Natural killer cell treated with Interleukin-12 subunit alpha and Interleukin-12 subunit beta and Interleukin-15 and Interleukin-18, amount 100 ng/mL, for 72 hours (primary cell): ENCODE measurements around the gene ZCWPW2. TPM values are rescaled to one million over a fixed set of nuclear protein-coding genes. Genes with fewer than 3 reads are reported as not detected.

Experiments used
- ATAC-seq, 2 donors: fragments of 150-1000 bp; cut with Tn5 transposase in 1 of 2; sonication (Bioruptor Pico), chemical (Tn5 transposase) in 1 of 2; 2 replicates each; pipeline ENCODE4 v1.10.0; 2021
- DNase-seq: peaks from one replicate; pipeline ENCODE4 v3.0.0; 2022; ENCODE audit warnings: low spot score
- H3K27ac Mint-ChIP-seq, 2 donors: 1 replicate in 1 of 2; 2 replicates in 1 of 2; pipeline ENCODE4 v1.8.0; 2022; ENCODE audit warnings: mixed read lengths in 2 of 2, mild to moderate bottlenecking in 1 of 2, moderate library complexity in 1 of 2
- H3K27me3 Mint-ChIP-seq, 2 donors: 1 replicate in 1 of 2; 2 replicates in 1 of 2; pipeline ENCODE4 v1.8.0; 2022; ENCODE audit warnings: mixed read lengths in 2 of 2
- H3K36me3 Mint-ChIP-seq: one replicate; pipeline ENCODE4 v1.8.0; 2022; ENCODE audit warnings: mixed read lengths
- H3K4me1 Mint-ChIP-seq, 2 donors: 1 replicate in 1 of 2; 2 replicates in 1 of 2; pipeline ENCODE4 v1.8.0; 2022; ENCODE audit warnings: low read depth in 2 of 2, mixed read lengths in 2 of 2, mild to moderate bottlenecking in 1 of 2
- H3K4me3 Mint-ChIP-seq: one replicate; pipeline ENCODE4 v1.8.0; 2022; ENCODE audit warnings: mixed read lengths
- H3K9me3 Mint-ChIP-seq: 2 replicates; pipeline ENCODE4 v1.8.0; 2022; ENCODE audit warnings: mixed read lengths
- total RNA-seq, 2 donors: library from RNA; stranded (reverse); gene quantifications; one replicate each; pipeline ENCODE4 v1.2.3, GENCODE V29; 2022

The ZCWPW2 gene
- total RNA-seq, 2 donors from 2014 or later: 0.24 TPM; not detected in 1

DNA sequence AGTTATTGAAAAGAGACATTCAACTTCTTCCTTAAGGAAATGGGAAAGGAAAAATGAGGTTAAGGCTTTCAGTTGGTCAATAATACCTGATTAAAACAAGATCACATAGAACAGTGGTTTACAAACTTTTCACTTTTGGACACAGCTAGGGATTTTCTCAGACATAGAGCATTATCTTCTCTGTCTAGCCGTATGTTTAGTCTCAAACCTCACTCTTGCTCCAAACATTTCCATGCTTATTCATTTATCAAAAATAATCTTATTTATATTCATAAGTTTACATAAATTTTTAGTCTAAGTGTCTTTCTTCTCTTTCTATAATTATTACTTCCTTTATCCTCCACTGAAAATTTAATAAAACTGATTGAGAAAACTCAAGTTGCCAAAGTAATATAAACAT is 114.3 kb downstream of the ZCWPW2 start:
- Mint-ChIP-seq H3K36me3 (peaks cover 5% of the 10 kb centered on the region), H3K4me1 (no peaks in the 10 kb centered on the region), H3K27ac (no peak overlapping the region), H3K9me3 (peaks cover 16% of the 10 kb centered on the region), H3K4me3 (no peak overlapping the region), H3K27me3 (peaks cover 0 to 16% of the 10 kb centered on the region in 2 donors)
- DNase-seq: no peak
- ATAC-seq: no peak

DNA sequence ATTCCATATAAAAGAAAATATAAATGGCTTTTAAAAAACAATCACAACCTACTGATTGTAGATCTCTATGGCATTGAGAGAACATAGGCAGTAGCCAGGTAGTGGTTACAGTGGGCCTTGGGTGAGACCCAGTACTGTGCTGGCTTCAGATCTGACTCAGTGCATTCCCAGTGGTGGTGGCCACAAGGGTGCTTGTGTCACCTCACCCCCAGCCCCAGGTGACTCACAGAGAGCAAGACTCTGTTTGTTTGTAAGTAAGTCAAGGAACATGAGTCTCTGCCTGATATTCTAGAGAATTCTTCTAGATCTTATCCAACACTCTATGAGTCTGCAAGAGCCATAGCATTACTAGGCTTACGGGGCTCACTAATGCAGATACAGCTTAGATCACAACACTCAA is 118.9 kb downstream of the ZCWPW2 start:
- DNase-seq (no peak), ATAC-seq (no peak)
- no peak overlapping the region for H3K27ac Mint-ChIP-seq
- H3K9me3 Mint-ChIP-seq: peaks cover 20% of the 10 kb centered on the region
- H3K27me3 Mint-ChIP-seq: peaks cover 0 to 18% of the 10 kb centered on the region in 2 donors
- H3K4me1 Mint-ChIP-seq: no peaks in the 10 kb centered on the region
- peaks cover 5% of the 10 kb centered on the region for H3K36me3 Mint-ChIP-seq
- H3K4me3 Mint-ChIP-seq: no peak overlapping the region

DNA sequence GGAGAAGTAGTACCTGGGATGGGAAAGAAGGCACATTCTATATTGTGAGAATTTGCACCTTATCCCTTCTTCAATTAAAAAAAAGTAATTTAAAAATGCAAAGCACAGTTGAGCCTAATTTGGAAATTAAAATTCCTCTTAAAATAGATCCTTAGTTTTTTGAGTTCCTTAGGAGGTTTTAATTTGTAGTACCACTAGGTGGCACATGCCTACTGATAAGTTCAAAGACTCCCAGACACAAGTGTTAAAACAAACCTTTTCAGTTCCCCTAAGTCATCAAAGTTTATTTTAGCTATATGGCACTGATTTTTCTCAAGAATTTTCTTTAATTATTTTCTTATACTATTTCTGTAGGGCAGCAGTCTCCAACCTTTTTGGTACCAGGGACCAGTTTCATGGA is 127.7 kb downstream of the ZCWPW2 start:
- no peaks in the 10 kb centered on the region for H3K36me3 Mint-ChIP-seq
- H3K4me3 Mint-ChIP-seq: no peak overlapping the region
- H3K4me1 Mint-ChIP-seq: no peaks in the 10 kb centered on the region
- ATAC-seq (no peak), DNase-seq (no peak)
- H3K27me3 Mint-ChIP-seq: no peaks in the 10 kb centered on the region
- H3K27ac Mint-ChIP-seq: no peak overlapping the region
- peaks cover 12% of the 10 kb centered on the region for H3K9me3 Mint-ChIP-seq

DNA sequence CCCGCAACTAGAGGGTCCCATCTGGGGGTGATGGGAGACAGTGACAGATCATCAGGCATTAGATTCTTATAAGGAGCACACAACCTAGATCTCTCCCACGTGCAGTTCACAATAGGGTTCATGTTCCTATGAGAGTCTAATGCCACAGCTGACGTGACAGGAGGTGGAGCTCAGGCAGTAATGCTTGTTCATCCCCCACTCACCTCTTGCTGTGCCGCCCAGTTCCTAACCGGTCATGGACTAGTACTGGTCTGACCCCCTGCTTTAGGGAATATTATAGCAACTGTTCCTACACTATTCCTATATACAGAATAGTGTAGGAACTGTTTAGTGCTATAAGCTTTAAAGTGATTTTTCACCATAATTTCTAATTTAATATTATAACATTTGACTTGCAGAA is 128.2 kb downstream of the ZCWPW2 start:
- Mint-ChIP-seq H3K9me3 (peaks cover 9% of the 10 kb centered on the region), H3K4me3 (no peak overlapping the region), H3K36me3 (no peaks in the 10 kb centered on the region), H3K4me1 (no peaks in the 10 kb centered on the region), H3K27ac (no peak overlapping the region), H3K27me3 (no peaks in the 10 kb centered on the region)
- ATAC-seq: no peak
- DNase-seq: no peak

DNA sequence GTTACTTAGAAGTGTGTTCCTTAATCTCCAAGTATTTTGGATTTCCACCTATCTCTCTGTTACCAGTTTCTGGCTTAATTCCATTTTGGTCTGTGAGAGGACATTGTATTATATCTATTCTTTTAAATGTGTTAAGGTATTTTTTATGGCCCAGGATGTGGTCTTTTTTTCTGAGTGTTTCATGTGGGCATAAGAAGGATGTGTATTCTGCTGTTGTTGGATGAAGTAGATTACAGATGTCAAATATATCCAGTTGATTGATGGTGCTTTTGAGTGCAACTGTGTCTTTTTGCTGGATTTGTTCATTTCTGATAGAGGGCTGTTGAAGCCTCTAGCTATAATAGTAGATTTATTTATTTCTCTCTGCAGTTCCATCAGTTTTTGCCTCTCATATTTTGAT is 136.6 kb downstream of the ZCWPW2 start:
- Mint-ChIP-seq H3K27ac (no peak overlapping the region), H3K4me1 (no peaks in the 10 kb centered on the region), H3K4me3 (no peak overlapping the region), H3K36me3 (peaks cover 22% of the 10 kb centered on the region), H3K27me3 (no peaks in the 10 kb centered on the region), H3K9me3 (peaks cover 29% of the 10 kb centered on the region)
- DNase-seq: no peak
- no peak for ATAC-seq

DNA sequence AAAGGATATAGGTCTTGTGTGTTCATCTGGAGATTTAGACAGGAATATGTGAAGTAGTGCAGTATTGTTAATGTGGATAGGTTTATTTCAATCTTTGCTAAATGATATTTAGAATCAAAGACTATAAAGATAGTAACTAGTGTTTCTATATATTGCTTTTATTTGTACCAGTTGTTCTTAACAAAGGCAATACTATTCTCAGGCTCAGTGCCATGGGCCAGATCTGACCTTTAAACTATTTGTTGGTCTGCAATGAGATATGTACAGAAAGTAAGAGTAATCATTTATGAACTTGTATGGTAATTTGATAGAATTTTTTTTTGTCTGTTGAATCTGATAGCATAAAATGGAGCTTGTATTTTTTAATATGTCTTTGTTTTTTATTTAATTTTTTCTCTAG is 146.8 kb downstream of the ZCWPW2 start:
- ATAC-seq: no peak
- Mint-ChIP-seq H3K36me3 (no peaks in the 10 kb centered on the region), H3K9me3 (no peaks in the 10 kb centered on the region), H3K4me1 (no peaks in the 10 kb centered on the region), H3K4me3 (no peak overlapping the region), H3K27me3 (no peaks in the 10 kb centered on the region), H3K27ac (no peak overlapping the region)
- DNase-seq: no peak

DNA sequence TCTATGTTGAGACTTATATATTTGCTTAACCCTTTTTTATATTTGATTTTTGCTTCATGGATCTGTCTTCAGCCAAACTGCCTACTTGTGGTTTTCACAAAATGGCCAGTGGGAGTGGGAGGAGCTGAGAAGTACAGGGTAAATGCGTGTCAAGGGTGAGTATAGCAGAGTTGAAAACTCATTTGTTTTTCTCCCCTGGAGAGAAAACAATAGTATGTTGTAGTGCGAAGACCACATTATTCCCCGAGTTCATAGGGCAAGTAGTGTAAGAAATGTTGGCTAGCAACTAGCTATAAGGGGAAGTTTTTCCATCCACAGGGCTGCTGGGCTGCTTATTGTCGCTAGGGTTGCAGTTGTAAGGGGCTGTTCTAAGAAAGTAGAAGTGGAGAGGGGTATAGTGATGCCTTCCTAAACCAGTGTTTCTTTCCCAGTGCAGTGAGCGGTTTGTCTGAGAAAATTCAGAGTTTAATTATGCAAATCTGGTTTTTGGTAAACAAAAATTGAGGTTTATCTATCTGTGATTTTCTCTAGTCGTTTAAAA is 153.9 kb downstream of the ZCWPW2 start:
- no peak overlapping the region for H3K4me3 Mint-ChIP-seq
- no peaks in the 10 kb centered on the region for H3K9me3 Mint-ChIP-seq
- no peak for ATAC-seq
- no peak overlapping the region for H3K27ac Mint-ChIP-seq
- no peaks in the 10 kb centered on the region for H3K27me3 Mint-ChIP-seq
- no peak for DNase-seq
- no peaks in the 10 kb centered on the region for H3K36me3 Mint-ChIP-seq
- no peaks in the 10 kb centered on the region for H3K4me1 Mint-ChIP-seq

DNA sequence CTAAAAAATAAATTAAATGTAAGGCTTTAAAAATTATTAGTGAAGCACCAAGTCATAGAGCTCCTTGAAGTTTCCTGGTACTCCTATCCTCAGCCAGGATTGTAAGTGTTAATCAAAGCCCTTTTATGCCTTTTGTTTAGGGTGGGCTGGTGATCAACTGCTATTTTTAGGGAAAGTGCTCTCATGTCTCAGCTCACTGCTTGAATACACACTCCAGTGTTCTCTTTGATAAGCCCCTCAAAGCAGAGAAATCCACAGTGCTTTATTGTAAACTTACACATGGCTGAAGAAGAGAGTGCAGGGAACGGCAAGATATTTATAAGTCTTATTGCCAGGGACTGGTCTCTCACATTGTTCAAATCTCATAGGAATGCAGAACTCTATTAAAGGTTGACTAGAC is 156.5 kb downstream of the ZCWPW2 start:
- Mint-ChIP-seq H3K27me3 (no peaks in the 10 kb centered on the region), H3K4me1 (no peaks in the 10 kb centered on the region), H3K4me3 (no peak overlapping the region), H3K36me3 (no peaks in the 10 kb centered on the region), H3K27ac (no peak overlapping the region), H3K9me3 (no peaks in the 10 kb centered on the region)
- DNase-seq (no peak), ATAC-seq (no peak)

DNA sequence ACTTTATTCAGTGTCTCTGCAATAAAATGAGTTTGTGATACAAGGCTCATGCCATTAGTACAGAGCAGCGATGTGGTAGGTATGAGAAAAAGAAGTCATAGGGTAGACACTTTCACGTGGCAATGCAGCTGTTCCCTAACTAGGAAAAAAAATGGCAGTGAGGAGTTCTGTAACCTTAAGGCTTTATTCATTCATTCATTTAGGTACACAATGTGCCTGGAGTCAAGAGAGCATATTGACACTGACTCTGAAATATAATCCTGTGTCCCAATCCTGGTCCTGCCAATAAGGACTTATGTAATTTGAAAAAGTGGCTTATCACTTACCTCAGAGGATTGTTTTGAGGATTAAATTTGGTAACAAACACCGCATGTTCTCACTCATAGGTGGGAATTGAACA is 173.1 kb downstream of the ZCWPW2 start:
- Mint-ChIP-seq H3K4me1 (no peaks in the 10 kb centered on the region), H3K36me3 (no peaks in the 10 kb centered on the region), H3K4me3 (no peak overlapping the region), H3K27ac (no peak overlapping the region), H3K27me3 (no peaks in the 10 kb centered on the region), H3K9me3 (no peaks in the 10 kb centered on the region)
- no peak for DNase-seq
- no peak for ATAC-seq

DNA sequence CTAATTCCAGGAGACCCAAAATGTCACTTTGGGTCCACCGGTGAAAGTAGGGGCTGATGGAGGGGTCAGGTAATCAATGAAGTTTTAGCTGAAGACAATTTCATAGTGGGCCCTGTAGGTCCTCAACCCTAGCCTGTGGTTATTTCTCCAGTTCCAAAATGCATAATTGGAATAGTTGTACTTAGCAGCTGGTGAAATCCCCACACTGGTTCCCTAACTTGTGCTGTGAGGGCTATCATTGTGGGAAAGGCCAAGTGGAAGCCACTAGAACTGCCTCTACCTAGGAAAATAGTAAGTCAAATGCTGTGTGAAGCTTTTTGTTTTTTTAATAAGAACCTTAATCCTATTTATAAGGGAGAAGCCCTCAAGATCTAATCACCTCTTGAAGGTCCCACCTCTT is 193.8 kb downstream of the ZCWPW2 start:
- ATAC-seq (no peak), DNase-seq (no peak)
- peaks cover 7% of the 10 kb centered on the region for H3K36me3 Mint-ChIP-seq
- H3K9me3 Mint-ChIP-seq: peaks cover 18% of the 10 kb centered on the region
- H3K4me1 Mint-ChIP-seq: no peaks in the 10 kb centered on the region
- H3K4me3 Mint-ChIP-seq: no peak overlapping the region
- no peak overlapping the region for H3K27ac Mint-ChIP-seq
- no peaks in the 10 kb centered on the region for H3K27me3 Mint-ChIP-seq

DNA sequence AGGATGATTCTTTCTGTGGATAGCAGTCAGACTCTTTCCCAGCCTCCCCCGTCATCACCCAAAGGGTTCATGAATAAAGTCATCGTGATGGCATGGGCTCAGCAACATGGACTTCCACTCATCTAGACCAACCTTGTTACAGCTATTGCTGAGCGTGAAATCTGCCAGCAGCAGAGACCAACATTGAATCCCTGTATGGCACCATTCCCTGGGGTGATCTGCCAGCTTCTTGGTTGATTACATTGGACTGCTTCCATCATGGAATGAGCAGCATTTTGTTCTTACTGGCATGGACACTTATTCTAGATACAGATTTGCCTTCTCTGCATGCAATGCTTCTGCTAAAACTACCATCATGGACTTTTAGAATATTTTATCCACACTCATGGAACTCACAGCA is 195.7 kb downstream of the ZCWPW2 start:
- Mint-ChIP-seq H3K9me3 (peaks cover 17% of the 10 kb centered on the region), H3K36me3 (peaks cover 7% of the 10 kb centered on the region), H3K4me3 (no peak overlapping the region), H3K27me3 (no peaks in the 10 kb centered on the region), H3K4me1 (no peaks in the 10 kb centered on the region), H3K27ac (no peak overlapping the region)
- ATAC-seq (no peak), DNase-seq (no peak)

DNA sequence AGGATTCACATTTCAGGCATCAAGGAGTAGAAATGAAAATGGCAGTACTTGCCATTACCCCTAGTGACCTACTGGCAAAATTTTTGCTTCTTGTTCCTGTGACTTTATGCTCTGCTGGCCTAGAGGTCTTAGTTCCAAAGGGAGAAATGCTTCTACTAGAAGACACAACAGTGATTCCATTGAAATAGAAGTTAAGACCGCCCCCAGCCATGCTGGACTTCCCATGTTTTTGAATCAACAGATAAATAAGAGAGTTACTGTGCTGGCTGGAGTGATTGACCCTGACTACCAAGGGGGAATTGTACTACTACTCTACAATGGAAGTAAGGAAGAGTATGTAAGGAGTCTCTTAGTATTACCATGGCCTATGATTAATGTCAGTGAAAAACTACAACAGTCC is 196.3 kb downstream of the ZCWPW2 start:
- H3K27ac Mint-ChIP-seq: no peak overlapping the region
- no peaks in the 10 kb centered on the region for H3K27me3 Mint-ChIP-seq
- H3K4me1 Mint-ChIP-seq: no peaks in the 10 kb centered on the region
- no peak for ATAC-seq
- H3K36me3 Mint-ChIP-seq: peaks cover 7% of the 10 kb centered on the region
- DNase-seq: no peak
- peaks cover 17% of the 10 kb centered on the region for H3K9me3 Mint-ChIP-seq
- H3K4me3 Mint-ChIP-seq: no peak overlapping the region

DNA sequence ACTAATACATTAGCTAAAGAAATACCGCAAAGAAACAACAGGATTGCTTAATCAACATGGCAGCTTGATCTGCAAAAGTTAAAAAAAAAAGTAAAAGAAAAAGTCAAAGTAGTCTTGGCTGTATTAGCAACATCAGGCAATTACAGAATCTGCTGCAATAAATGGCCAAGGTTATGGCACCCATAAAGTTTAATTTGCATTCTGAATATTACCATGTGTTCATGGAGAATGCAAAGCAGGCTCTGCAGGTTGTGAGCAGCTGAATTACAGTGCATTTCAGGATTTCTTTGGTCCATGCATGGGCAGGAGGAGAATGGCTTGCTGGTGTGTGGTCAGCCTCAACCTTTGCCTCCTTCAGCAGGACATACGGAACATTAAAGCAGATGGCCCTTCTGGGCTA is 199.2 kb downstream of the ZCWPW2 start:
- H3K4me3 Mint-ChIP-seq: no peak overlapping the region
- no peak for DNase-seq
- no peak overlapping the region for H3K27ac Mint-ChIP-seq
- H3K4me1 Mint-ChIP-seq: no peaks in the 10 kb centered on the region
- peaks cover 10% of the 10 kb centered on the region for H3K9me3 Mint-ChIP-seq
- no peak for ATAC-seq
- no peaks in the 10 kb centered on the region for H3K36me3 Mint-ChIP-seq
- no peaks in the 10 kb centered on the region for H3K27me3 Mint-ChIP-seq

DNA sequence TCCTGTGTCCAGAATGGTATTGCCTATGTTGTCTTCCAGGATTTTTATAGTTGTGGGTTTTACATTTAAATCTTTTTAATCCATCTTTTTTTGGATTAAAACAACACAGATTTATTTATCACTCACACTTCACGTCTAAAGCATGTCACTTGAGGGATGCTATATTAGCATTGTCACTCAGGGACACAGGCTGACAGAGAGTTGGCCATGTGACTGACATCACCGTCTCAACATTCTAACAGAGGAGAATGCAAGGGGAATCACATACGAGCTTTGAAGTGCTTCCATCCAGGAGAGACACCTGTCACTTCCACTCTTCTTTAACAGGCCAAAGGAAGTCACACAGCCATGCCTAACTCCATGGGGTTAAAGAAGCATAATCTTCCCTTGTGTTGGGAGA is 204.7 kb downstream of the ZCWPW2 start:
- Mint-ChIP-seq H3K4me3 (no peak overlapping the region), H3K4me1 (no peaks in the 10 kb centered on the region), H3K27me3 (no peaks in the 10 kb centered on the region), H3K36me3 (no peaks in the 10 kb centered on the region), H3K9me3 (peaks cover 13% of the 10 kb centered on the region), H3K27ac (no peak overlapping the region)
- no peak for ATAC-seq
- DNase-seq: no peak

DNA sequence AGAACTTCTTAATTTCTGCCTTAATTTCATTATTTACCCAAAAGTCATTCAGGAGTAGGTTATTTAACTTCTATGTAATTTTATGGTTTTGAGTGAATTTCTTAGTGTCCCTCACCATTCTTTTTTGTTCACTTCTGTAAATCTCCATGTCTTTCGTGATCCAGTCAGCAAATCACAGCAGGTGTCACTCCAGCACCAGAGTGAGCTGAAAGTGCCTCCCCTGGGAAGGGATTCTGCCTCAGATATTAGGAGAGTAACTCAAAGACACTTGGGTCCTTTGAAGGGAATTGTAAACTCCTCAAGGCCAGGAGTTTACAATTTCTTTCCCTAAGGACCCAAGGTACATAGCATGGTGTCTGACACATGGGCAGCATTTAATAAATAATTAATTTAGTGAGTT is 207.7 kb downstream of the ZCWPW2 start:
- Mint-ChIP-seq H3K9me3 (peaks cover 6% of the 10 kb centered on the region), H3K4me3 (no peak overlapping the region), H3K27ac (no peak overlapping the region), H3K4me1 (no peaks in the 10 kb centered on the region), H3K27me3 (no peaks in the 10 kb centered on the region), H3K36me3 (no peaks in the 10 kb centered on the region)
- DNase-seq (no peak), ATAC-seq (no peak)
